ENCODE measurements around the gene CCDC78.

- TF ChIP-seq CTCF (conservative IDR thresholded peaks at IDR 0.05; ENCODE audit: low read depth, low read length), result peak; percentile 23
- TF ChIP-seq RCOR1 (IDR thresholded peaks at IDR 0.05; ENCODE audit: insufficient replicate concordance, low read length), result no peak
- no peak for TF ChIP-seq CEBPB (IDR thresholded peaks at IDR 0.05; ENCODE audit: low read depth, low read length)
- TF ChIP-seq SMC3 (IDR thresholded peaks at IDR 0.05; ENCODE audit: low read depth, low read length), result no peak
- TF ChIP-seq MXI1 (IDR thresholded peaks at IDR 0.05; ENCODE audit: borderline replicate concordance, low read depth, low read length), result no peak
- no peak for TF ChIP-seq POLR2A (IDR thresholded peaks at IDR 0.05; ENCODE audit: low read depth, low read length)
- no peak for TF ChIP-seq CHD1 (IDR thresholded peaks at IDR 0.05; ENCODE audit: low read depth, low read length)
- no peak for TF ChIP-seq FOS (IDR thresholded peaks at IDR 0.05; ENCODE audit: low read depth, low read length)
Measured at GRCh38 chr16:719815-720446, 6.3 kb downstream of the CCDC78 start.

Measured in IMR-90 (cell line).